ENCODE results near the gene C1orf174. TPM values are rescaled to one million over a fixed set of nuclear protein-coding genes. Genes with fewer than 3 reads are reported as not detected.
A peak's percentile ranks its signal among the peaks of the same experiment; 100 is the strongest.

C1orf174 gene
- total and polyA plus RNA-seq, 2 of the 4 experiments (the other 2 are of a cell fraction) = 26.7 to 45.7 TPM

GRCh38 chr1:3858231-3858981 lies 41.7 kb downstream of the C1orf174 start:
- CTCF ChIA-PET = interaction anchor here (0.8 to 1.4 kb wide), 3 partner anchors 9 to 45 kb away, joined by 3 to 4 read pairs (median 4); no protein-coding TSS in a partner anchor
- peak; percentile 38; the same call in 1 of the 2 replicates for TF ChIP-seq BHLHE40 (IDR thresholded peaks at IDR 0.05; ENCODE audit: low read depth, low read length)
- TF ChIP-seq RFX5 (IDR thresholded peaks at IDR 0.05; ENCODE audit: low read depth, low read length) = no peak
- no peak for TF ChIP-seq FOS (IDR thresholded peaks at IDR 0.05; ENCODE audit: low read depth, low read length)
- no peak for TF ChIP-seq CEBPB (IDR thresholded peaks at IDR 0.05; ENCODE audit: low read depth, low read length)
- TF ChIP-seq SMC3 (IDR thresholded peaks at IDR 0.05; ENCODE audit: low read depth, low read length) = no peak
- TF ChIP-seq POLR2A (IDR thresholded peaks at IDR 0.05; ENCODE audit: low read depth, low read length) = no peak
- TF ChIP-seq CTCF (conservative IDR thresholded peaks at IDR 0.05; ENCODE audit: low read depth, low read length) = 0 out of 2 replicates have a peak, but pooled peaks have one; percentile 19
- TF ChIP-seq MAZ (IDR thresholded peaks at IDR 0.05; ENCODE audit: borderline replicate concordance, low read depth, low read length) = no peak
- no peak for TF ChIP-seq RCOR1 (IDR thresholded peaks at IDR 0.05; ENCODE audit: insufficient replicate concordance, low read length)
- TF ChIP-seq RAD21 (IDR thresholded peaks at IDR 0.05; ENCODE audit: low read length) = no peak
- peak; percentile 47; the same call in 1 of the 2 replicates for TF ChIP-seq MXI1 (IDR thresholded peaks at IDR 0.05; ENCODE audit: borderline replicate concordance, low read depth, low read length)
- no peak for TF ChIP-seq NFE2L2 (IDR thresholded peaks at IDR 0.05; ENCODE audit: low read depth, low read length)
- no peak for TF ChIP-seq CHD1 (IDR thresholded peaks at IDR 0.05; ENCODE audit: low read depth, low read length)
- TF ChIP-seq USF2 (IDR thresholded peaks at IDR 0.05; ENCODE audit: low read depth, low read length) = no peak

More at GRCh38 chr1:3858231-3858981, 41.7 kb downstream of the C1orf174 start:
- peak overlapping the region; percentile 91 for H2AK9ac ChIP-seq (replicated peaks; ENCODE audit: low read depth, low read length, poor library complexity)
- H3K4me1 ChIP-seq (ENCODE audit: control insufficient read depth, insufficient read depth, low read length) = peaks cover 5% of the 10 kb centered on the region; the same call in 1 of the 2 replicates
- dilution Hi-C loops (cut with HindIII; ENCODE audit: low sequenced_read_pairs, unreplicated experiment) = no loop called here
- peaks cover 2% of the 10 kb centered on the region; the same call in 1 of the 2 replicates for H3K9me1 ChIP-seq (ENCODE audit: insufficient read depth, low read length)
- no peaks in the 10 kb centered on the region for H3K9me3 ChIP-seq (ENCODE audit: control insufficient read depth, insufficient read depth, low read length)
- no peak overlapping the region for H3K18ac ChIP-seq (ENCODE audit: low read depth, low read length)
- WGBS, 2 experiments (ENCODE audit: extremely low coverage in 2 of 2, insufficient read length in 1 of 2) = 28% methylated on average over 17 of the region's 34 CpGs; no CpG with 5 or more reads in 1 of the 2 experiments
- 0 out of 2 replicates have a peak overlapping the region, but pooled peaks have one; percentile 1 for H3K9ac ChIP-seq (ENCODE audit: low read depth, low read length)
- 0 out of 2 replicates have a peak overlapping the region, but pooled peaks have one; percentile 38 for H3K23ac ChIP-seq (ENCODE audit: low read depth, low read length)
- peak; percentile 36 for DNase-seq
- no peak overlapping the region for H3K56ac ChIP-seq (ENCODE audit: extremely low read depth, insufficient read depth, low read length)
- peak overlapping the region; percentile 100 for H2AFZ ChIP-seq (replicated peaks; ENCODE audit: low read length, poor library complexity)
- POLR2A ChIA-PET (ENCODE audit: unreplicated experiment) = no interaction called here
- ATAC-seq (ENCODE audit: low read depth) = no peak
- H2BK15ac ChIP-seq (ENCODE audit: low read depth, low read length) = no peak overlapping the region
- intact Hi-C loops (cut with micrococcal nuclease) = no loop called here
- peak overlapping the region; percentile 98 for H3K4me3 ChIP-seq (ENCODE audit: insufficient read depth, low read depth, low read length)
- no peak overlapping the region for H3K14ac ChIP-seq (replicated peaks; ENCODE audit: low read depth, low read length)
- no peak overlapping the region for H2BK5ac ChIP-seq (ENCODE audit: low read depth, low read length, poor library complexity, severe bottlenecking)
- peaks cover 24 to 39% of the 10 kb centered on the region in 2 experiments for H3K79me1 ChIP-seq (ENCODE audit: low read depth in 1 of 2, low read length in 2 of 2)
- no peak overlapping the region for H2BK120ac ChIP-seq (ENCODE audit: low read depth, low read length)
- H2BK20ac ChIP-seq (ENCODE audit: low read depth, low read length) = no peak overlapping the region
- peaks cover 3% of the 10 kb centered on the region; the same call in 1 of the 2 replicates for H4K20me1 ChIP-seq (ENCODE audit: insufficient read depth, low read length)
- H4K91ac ChIP-seq (ENCODE audit: insufficient read depth, low read depth, low read length) = no peak overlapping the region
- H4K5ac ChIP-seq (ENCODE audit: low read depth, low read length) = no peak overlapping the region
- no peak overlapping the region for H3K27ac ChIP-seq (ENCODE audit: insufficient read depth, low read length)
- in situ Hi-C loops (cut with MboI; ENCODE audit: low sequenced_read_pairs) = no loop called here
- H3K4ac ChIP-seq (ENCODE audit: low read depth, low read length) = no peak overlapping the region
- no peaks in the 10 kb centered on the region for H3K27me3 ChIP-seq (ENCODE audit: control insufficient read depth, insufficient read depth, low read length)
- H2AK5ac ChIP-seq (ENCODE audit: low read depth, low read length) = no peak overlapping the region
- no TSS peak for BruUV-seq (replicated peaks)
- H3K36me3 ChIP-seq (ENCODE audit: control insufficient read depth, insufficient read depth, low read length) = no peaks in the 10 kb centered on the region
- H3K4me2 ChIP-seq (ENCODE audit: low read depth, low read length) = peak overlapping the region; percentile 79
- H4K8ac ChIP-seq (ENCODE audit: low read depth in 2 of 2, low read length in 2 of 2) = no peak overlapping the region; a peak in 1 of 4 replicates

All from IMR-90 (cell line).